Subcutaneous adipose tissue (tissue), 4 donors: ENCODE results near the gene MYL10. TPM values are rescaled to one million over a fixed set of nuclear protein-coding genes. Genes with fewer than 3 reads are reported as not detected.

Experiments used
- total RNA-seq, 4 donors: library from RNA; depleted of rRNA; stranded (reverse); fragments of >200 nt; gene quantifications; one replicate each; pipeline ENCODE4 v1.1.0, GENCODE V29; 2016
- TF ChIP-seq, protein P1 (sequence below): fragments of 450-650 bp; IDR thresholded peaks from one replicate; pipeline ENCODE4 v1.5.1; 2016; ENCODE audit warnings: low read depth, mild to moderate bottlenecking, control low read depth, antibody characterized with exemption, moderate library complexity

Gene MYL10
- total RNA-seq, 4 donors from 2014 or later: not detected

DNA sequence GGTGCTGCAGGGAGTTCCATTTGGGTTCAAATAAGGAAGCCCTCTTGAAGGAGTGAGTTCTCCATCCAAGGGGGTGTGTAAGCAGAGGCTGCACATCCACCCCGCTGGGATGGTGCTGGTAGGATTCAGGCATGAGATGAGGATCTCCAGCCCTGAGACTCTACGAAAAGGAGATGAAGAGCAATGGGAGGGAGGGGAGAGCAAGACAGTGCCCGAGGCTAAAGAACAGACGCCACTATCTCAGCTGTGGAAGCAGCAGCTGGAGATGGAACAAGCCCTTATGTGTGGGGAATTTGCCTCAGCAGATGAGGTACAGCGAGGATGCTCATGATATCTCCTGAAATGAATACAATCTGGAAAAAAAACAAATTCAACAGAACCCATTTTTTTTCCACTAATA is 28.1 kb upstream of the MYL10 start:
- TF ChIP-seq, protein P1, sequence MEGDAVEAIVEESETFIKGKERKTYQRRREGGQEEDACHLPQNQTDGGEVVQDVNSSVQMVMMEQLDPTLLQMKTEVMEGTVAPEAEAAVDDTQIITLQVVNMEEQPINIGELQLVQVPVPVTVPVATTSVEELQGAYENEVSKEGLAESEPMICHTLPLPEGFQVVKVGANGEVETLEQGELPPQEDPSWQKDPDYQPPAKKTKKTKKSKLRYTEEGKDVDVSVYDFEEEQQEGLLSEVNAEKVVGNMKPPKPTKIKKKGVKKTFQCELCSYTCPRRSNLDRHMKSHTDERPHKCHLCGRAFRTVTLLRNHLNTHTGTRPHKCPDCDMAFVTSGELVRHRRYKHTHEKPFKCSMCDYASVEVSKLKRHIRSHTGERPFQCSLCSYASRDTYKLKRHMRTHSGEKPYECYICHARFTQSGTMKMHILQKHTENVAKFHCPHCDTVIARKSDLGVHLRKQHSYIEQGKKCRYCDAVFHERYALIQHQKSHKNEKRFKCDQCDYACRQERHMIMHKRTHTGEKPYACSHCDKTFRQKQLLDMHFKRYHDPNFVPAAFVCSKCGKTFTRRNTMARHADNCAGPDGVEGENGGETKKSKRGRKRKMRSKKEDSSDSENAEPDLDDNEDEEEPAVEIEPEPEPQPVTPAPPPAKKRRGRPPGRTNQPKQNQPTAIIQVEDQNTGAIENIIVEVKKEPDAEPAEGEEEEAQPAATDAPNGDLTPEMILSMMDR: no peak

DNA sequence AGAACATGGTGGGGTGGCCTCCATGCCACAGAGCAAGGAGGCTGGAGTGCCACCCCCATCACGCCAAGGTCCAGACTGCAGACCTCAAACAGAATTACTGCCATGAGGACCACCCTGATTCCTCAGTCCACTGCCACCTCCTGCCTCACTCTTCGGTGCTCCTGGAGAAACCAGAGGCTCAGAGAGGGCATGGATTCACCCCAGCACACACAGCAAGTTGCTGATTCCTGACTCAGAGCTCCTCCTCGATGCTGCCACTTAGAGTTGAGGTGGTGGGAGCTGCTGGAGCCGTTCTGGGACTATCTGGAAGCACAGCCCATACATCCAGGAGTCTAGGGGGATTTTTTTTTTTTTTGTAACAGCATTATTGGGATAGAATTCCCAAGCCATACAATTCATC is 22.0 kb upstream of the MYL10 start:
- TF ChIP-seq, protein P1: no peak

DNA sequence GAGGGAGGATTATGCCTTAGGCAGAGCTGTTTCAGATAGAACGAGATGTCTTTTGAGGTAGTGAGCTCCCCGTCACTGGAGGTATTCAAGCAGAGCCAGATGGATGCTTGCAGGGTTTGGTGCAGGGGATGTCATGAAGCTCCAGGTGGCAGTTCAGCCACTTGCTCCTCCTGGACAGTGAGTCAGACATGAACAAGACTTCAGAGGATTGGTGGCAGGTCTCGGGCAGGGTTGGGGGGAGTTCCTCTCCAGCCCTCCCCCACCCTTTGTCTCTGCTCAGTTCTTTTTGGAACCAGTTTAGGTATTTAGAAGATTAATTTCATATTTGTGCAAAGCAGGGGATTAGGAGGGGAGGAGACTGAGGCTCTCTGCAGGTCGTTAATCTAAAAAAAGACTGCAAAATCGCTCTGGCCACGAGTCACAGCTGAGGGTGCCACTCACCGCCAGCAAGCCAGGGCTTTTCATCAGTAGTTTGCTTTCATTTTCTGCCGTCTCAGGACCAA is 21.5 kb upstream of the MYL10 start:
- TF ChIP-seq, protein P1: no peak

DNA sequence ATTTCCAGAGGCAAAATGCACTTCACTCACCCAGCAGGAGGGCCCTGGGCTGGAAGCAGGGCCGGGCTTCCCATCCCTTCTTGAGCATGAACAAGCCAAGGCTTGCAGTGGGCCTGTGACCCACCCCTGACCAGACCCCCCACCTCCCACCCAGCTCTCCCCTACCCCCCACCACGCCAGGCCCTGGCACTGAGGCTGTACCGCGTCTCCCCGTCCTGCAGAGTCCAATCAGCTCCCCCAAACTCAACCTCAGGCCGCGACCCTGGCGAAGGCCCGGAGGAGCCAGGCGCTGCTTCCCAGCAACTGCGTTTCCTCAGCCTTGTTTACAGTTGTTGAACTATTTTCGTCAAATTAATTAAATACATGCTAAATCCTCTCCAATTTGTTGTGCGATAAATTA is 16.9 kb upstream of the MYL10 start:
- TF ChIP-seq, protein P1: no peak

DNA sequence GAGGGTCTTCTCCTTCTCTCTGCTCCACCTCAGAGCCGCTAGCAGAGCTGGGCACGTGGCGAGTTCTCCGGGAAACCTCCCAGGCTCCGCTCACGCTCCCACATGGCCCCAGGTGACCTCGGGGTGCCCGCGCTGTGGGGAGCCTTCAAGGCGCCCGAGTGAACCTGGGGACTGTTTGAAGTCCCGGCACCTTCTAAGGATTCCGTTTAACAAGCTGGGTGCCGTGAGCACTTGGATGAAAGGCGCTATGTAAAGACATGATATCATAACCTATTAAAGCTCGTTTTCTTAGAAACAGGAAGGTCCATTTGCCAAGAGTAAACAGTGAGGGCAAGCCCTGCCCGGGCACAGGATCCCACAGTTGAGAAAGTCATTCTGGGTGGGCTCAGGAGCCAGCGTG is 15.8 kb upstream of the MYL10 start:
- TF ChIP-seq, protein P1: no peak

DNA sequence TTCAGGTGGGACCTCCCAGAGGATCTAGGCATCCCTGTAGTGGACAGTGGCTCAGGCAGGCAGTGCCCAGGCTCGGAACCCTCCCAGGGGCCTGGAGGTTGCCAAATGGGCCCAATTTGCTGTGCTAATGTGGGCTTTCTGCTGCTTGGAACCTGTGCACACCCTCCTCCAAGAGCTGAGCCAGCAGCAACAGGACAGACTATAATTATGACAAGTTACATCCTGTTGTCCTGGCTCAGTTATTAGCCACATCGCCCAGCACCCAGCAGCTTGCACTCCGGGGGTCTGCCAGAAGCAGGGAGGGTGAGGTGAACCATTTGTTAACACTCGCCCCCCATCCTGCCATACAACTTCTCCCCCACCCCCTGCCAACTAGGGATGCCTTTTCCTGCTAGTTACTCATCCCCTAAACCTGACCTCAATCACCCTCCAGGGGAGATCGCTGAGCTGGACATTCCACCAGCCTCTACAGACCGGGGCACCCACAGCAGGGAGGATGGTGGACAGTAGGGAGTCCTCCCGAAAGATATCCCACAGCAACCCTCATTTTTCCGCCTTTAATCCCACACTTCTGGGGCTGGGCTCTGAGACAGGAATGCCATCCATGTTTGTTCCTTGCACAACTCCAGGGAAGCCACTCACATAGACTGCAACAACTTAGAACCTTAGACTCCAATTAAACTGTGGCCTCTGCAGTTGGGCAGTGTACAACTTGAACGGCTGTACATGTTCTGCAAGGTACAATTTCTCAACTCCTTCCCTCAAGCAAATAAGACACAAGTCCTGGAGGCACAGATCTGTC is 7.9 kb upstream of the MYL10 start:
- TF ChIP-seq, protein P1: no peak

DNA sequence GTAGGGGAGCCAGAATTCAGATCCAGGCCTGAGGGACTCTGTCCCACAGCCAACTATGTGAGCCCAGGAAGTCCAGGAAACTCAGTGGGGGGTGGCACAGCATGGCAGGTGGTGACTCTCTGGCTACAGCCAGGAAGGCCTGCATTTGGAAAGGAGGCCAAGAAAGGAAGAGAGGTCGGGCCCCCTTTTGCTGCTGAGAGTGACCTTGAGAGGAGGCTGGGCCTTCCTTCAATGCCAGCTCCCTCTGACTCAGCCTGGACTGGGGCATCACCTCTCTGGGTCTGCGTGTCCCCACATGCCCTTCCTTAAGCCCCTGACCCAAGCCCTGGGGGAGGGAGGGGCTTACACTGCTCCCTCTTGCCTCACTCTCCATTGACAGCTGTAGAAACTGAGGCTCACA is 6.4 kb upstream of the MYL10 start:
- TF ChIP-seq, protein P1: no peak
